HG02938 (cell line): Measurements from ENCODE around the gene PRODH2.
"Not testable (repeated sequence)": the region's sequence is repeated elsewhere in the genome, so short reads cannot be mapped to it uniquely, and the experiment has no call there.

Experiments
- ATAC-seq: cut with Tn5 transposase; IDR thresholded peaks from one replicate; pipeline ENCODE4 v1.9.1; 2021; ENCODE audit warnings: mild to moderate bottlenecking, moderate library complexity; ENCODE audit not compliant: unreplicated experiment

PRODH2 gene

DNA sequence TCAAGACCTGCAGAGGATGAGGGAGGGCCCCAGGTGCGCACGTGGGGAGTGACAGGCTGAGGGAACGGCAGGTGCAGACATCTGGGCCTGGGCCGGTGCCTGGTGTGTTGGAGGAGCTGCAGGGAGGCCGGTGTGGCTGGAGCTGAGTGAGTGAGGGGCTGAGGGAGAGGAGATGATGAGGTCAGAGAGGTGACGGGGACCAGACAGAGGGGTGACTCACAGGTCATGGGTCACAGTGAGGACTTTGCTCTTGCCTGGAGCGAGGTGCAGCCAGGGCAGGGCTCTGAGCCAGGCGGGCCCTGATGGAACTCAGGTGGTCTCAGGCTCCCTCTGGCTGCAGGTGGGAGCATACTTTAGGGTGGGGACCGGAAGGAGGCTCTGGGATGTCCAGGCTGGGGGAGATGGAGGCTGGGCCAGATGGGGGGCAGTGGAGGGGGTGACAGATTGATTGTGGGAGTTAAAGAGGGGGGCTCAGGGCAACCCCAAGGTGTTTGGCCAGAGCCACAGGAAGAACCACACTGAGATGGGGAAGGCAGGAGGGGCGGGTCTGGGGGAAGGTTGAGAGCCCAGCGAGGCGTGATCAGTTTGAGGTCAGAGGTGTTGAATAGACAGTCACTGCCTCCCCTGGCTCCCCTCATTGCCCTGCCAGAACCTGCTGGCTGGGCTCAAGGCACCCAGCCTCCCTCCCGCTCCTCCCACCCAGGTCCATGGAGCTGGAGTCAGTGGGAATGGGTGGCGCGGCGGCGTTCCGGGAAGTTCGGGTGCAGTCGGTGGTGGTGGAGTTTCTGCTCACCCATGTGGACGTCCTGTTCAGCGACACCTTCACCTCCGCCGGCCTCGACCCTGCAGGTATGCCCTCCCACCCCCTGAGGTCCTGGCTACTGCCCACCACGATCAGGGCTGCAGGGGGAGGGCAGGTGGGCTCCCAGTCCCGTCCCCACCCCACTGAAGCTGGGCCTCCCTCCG is 28.9 kb downstream of the PRODH2 start:
- ATAC-seq, result no peak

DNA sequence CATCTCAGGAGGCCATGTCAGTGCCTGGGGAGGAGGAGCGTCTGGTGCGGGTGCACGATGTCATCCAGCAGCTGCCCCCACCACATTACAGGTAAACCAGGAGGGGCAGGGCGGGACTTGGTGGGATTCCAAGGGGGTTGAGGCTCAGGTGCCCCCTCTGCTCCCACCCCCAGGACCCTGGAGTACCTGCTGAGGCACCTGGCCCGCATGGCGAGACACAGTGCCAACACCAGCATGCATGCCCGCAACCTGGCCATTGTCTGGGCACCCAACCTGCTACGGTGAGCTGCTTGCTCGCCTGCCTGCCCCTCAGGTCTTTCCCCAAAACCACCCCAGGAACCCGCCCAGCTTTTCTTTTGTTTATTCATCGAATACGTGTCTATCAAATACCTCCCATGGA is 30.1 kb downstream of the PRODH2 start:
- no peak for ATAC-seq

DNA sequence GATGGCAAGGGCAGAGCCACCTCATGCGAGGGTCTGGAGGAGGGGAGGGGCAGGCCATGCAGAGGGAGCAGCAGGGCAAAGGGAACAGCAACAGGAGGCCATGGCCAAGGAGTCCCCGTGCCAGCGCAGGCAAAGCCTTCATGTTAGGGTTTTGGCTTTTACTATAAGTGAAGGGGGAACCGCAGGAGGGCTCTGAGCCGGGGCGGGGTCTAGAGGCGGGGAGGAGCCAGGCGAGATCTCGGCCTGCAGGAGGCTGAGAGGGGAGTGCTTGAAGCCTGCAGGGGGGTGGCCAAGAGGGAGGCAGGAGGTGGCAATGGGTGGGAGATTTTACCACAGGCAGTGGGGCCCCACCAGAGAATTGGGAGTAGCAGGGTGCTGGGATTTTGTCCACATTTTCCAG is 31.0 kb downstream of the PRODH2 start:
- ATAC-seq, result no peak

DNA sequence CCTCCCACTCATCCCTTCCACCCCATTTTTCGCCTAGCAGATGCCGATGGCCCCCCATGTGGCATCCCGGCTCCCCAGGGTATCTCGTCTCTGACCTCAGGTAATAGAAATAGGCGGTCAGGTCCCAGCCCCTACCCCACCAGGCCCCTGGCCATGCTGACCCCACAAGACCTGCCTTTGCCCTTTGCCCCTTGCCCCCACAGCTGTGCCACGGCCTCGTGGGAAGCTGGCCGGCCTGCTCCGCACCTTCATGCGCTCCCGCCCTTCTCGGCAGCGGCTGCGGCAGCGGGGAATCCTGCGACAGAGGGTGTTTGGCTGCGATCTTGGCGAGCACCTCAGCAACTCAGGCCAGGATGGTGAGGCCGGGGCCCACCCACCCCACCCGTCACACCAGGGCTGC is 31.9 kb downstream of the PRODH2 start:
- ATAC-seq, result no peak

DNA sequence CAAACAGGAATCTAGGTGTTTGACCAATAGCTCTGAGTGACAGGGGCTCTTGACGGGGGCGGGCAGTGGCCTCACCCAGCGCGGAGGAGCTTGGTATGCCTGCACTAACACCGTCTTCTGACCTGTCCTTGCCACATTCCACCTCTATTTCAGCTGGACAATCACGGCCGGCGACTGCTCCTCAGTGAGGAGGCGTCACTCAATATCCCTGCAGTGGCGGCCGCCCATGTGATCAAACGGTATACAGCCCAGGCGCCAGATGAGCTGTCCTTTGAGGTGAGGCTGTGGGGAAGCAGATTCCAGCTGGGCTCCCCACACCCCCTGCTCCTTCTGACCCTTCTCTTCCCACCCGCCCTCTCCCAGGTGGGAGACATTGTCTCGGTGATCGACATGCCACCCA is 32.6 kb downstream of the PRODH2 start:
- no peak for ATAC-seq

DNA sequence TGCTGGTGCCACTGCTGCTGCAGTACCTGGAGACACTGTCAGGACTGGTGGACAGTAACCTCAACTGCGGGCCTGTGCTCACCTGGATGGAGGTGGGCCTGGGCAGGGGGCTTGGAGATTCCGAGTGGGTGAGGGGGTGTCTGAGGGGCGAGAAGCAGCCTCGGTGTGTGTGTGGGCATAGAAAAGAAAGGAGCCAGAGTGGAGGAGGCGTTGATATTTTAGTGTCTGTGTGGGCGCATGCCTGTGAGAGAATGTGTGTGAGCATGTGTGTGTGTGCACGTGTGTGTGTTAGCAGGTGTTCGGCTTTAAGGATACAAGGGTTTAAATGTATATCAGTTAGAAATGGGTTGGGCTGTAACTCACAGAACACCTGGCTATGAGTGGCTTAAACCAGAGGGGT is 33.6 kb downstream of the PRODH2 start:
- no peak for ATAC-seq

DNA sequence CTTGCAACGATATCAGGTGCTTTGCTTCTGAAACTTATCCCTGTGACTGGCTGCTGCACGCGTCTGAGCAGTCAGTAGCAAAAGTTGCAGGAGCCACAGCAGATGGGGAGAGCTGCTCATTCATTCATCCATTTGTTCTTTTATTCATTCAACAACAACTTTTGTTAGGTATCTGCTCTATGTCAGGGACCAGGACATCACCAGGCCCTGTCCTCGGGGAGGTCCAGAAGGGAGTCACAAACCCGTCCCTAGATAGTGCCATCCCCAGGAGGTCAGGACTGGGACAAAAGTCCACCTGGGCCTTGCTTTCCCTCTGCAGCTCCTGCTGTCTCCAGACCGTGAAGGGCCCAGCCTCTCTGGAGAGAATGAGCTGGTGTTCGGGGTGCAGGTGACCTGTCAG is 34.7 kb downstream of the PRODH2 start:
- ATAC-seq, result no peak

DNA sequence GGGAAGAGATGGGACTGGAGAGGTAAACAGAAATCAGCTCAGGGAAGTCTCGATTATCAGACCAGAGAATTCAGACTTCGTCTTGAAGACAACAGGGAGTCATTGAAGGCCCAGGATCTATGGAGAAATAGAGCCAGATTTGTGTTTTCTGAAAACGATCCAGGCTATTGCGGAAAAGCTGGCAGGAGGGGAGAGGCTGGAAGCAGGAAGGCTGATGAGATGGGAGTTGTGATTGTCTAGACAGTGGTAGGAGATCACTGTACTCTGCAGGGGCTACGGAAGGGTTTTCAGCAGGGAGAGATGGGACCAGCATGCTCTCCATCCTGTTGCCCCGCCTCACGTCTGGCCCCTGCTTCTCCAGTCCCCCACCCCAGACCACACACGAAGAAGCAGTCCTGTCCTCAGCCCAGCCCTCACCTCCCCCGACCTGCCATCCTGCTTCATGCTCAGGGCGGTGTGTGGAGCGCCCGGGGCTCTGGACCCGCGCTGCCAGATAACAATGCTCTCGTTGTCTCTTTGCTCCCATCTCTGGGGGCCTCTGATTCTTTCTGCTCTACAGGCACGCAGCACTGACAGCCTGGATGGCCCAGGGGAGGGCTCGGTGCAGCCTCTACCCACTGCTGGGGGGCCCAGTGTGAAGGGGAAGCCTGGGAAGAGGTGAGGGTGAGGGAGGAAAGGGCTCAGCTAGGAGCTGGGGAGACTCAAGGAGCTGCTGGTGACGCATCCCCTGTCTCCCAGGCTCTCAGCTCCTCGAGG is 35.4 kb downstream of the PRODH2 start:
- ATAC-seq, result no peak

DNA sequence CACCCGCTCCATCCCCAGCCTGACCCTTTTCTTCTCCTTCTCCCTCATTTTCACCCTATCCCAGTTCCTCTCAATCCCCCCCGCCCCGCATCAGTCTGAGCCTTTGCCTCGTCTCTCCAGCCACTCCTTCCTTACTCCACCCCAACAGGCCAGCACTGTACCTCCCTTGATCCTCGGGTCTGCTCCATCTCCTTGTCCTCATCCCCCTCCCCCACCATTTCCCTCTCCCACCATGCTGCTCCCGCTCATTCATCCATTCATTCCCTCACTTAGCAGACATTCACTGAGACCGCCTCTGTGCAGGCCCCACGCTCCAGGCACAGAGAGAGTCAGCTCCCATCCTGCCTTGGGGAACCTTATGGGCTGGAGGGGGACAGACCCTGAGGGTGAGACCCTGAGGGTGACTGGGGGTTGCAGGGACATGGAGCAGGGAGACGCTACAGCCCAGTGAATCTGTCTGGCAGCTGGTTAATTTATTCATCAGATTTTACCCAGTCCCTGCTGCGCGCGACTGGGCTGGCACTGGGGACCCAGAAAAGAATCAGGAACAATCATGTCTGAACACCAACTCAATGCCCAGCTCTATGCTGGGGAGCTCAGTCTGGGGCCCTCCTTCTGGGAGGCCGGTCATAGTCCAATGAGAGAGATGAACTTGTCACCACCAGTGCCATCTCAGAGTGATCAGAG is 36.4 kb downstream of the PRODH2 start:
- no peak for ATAC-seq

DNA sequence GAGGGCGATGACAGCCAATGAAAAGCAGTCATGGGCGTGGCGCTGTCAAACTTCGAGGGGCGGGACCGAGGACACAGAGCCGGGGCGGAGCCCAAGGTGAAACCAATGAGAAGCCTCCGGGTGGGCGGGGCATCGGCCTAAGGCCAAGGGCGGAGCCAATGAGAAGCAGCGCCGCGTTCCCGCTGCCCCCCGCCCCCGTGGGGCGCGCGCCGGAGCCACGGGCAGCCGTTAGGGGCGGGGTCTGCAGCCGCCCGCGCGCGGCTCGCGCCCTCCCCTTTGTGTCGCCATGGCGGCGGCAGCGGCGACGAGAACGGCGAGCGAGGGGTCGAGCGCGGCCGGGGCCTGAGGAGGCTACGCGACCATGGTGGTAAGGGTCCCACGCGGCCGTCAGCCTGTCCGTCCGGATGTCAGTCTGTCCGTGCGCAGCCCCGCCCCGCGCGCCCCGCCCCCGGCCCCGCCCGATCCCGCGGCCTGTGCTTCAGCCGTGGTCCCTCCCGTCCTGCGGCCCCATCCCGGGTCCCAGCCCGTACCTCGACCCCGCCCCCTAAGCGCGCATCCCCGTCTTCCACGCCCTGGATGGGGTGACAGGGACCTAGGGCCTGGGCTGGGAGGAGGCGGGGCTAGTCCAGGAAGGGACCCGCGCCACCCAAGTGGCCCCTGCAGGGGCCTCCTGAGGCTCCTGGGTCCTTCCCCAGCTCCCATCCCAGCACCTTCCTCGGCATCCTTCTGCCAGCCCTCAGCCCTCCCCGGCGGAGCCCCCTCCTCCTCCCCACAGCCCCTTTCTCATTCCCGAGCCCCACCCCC is 37.1 kb downstream of the PRODH2 start, which contains the start of gene ARHGAP33:
ARHGAP33 (plus strand) TSS at position 267 of the 804 bp plus-strand sequence; CDS start at position 362, 95 bp downstream.
- peak; percentile 90 for ATAC-seq

DNA sequence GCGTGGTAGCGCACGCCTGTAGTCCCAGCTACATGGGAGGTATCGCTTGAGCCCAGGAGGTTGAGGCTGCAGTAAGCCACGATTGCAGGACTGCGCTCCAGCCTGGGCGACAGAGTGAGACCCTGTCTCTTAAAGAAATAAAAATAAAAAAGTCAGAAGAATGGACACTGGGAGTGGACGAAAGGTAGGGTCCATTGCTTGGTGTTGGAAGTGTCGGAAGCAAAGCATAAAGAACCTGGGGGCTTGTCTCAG is 37.7 kb downstream of the PRODH2 start:
- no peak for ATAC-seq

DNA sequence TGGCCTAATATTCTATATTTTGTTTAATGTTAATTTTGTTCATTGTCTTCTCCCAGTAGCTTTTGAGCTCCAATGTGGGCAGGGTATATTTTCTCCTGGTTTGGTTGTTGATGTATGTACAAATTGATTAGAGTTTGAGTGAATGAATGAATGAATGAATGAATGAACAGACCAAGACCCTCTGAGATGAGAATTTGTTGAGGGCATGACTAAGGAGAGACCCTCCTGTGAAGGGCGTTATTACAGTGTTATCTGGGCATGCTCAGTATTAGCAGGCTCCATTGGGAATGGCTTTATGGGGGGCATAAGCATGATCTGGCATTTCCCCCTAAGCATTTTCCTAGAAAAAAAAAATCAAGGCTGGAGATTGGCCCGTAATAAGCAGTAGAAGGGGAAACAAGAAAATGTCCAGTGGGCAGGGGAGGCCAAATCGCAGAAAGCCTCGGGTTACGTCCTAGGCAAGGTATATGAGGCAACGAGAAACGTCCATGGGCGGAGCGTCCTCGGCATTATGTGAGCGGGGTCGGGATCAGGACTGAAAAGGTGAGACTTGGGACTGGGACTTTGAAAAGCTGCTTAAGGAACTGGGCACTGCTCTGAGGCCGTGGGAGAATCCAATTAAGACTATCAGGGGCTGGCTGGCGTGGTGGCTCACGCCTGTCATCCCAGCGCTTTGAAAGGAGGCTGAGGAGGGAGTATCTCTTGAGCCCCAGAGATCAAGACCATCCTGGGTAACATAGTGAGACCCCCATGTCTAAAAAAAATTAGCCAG is 38.2 kb downstream of the PRODH2 start:
- no peak for ATAC-seq

DNA sequence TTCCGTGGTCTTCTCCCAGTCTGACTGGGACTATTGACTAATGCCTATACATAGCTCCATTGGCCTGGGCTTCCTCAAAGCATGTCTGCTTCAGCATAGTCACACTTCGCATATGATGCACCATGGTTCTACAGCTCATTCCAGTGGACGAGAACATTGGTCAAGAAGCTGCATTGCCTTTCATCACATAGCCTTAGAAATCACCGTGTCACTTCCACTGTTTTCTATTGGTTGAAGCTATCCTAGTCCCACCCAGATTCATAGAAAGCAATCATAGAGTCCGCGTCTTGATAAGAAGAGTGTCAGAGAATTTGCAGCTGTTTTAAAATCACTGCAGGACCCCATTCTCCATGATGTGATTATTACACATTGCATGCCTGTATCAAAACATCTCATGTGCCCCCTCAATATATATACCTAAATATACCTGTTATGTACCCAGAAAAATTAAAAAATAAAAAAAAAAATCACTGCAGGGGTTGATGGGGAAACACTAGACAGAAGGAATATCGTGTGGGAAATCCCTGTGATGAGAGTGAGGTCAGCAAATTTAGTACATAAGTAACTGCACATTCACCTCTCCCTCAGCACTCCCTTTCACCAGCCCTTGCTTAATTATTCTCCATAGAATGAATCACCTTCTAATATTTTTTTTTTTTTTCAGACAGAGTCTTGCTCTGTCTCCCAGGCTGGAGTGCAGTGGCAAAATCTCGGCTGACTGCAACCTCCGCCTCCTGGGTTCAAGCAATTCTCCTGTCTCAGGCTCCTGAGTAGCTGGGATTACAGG is 39.4 kb downstream of the PRODH2 start:
- no peak for ATAC-seq

DNA sequence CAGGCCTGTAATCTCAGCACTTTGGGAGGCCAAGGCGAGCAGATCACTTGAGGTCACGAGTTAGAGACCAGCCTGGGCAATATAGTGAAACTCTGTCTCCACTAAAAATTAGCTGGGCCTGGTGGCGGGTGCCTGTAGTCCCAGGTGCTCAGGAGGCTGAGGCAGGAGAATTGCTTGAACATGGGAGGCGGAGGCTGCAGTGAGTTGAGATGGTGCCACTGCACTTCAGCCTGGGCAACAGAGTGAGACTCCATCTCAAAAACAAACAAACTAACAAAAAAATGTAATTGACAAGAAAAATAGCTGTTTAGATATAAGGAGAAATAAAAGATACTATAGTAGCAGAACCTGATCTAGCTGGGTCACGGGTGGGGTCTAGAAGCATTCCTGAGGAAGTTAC is 40.3 kb downstream of the PRODH2 start:
- not testable (repeated sequence) for ATAC-seq

DNA sequence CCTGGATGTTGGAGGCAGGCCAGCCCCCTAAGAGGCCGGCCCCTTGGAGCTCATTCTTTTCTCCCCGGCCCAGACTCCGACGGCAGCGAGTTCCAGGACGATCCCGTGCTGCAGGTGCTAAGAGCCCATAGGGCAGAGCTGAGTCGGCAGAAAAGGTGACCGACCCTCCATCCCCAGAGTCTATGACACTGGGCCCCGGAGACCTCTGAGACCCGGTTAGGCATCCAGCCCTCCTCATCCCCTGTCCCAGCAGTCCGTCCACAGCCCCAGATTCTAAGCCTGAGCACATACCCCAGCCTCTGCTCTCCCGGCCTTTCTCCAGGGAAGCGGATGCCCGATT is 44.6 kb downstream of the PRODH2 start:
- ATAC-seq, result no peak

DNA sequence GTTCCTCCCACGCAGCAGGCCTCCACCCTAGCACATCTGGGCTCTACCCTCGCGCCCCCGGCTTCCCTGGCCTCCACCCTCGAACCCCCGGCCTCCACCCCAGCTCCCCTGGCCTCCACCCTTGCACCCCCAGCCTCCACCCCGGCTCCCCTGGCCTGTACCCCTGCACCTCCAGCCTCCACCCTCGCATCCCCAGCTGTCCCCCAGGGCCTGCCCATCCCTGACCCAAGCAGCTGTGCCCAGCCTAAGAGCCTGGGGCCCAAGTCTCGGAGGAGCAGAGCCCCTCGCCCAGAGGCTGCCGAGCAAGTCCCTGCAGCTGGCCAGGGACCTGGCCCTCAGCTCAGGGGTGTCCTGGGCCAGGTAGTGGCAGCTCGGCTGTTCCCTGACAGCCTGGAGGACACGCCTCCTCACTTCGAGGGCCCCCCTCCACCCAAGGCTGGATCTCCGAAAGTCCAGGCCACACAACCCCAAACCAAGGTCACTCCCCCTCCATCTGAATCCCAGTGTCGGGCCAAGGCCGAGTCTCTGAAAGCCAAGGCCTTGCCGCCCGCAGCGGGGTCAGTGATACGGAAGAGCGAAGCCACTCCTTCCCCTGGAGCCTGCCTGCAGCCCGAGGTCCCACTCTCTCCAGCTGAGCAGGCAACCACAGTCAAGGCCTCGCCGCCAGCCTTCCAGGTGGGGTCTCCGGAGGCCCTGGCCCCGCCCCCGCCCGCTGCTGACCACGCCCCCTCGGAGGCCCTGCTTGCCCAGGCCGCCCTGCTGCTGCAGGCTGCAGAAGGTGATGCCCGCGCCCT is 45.2 kb downstream of the PRODH2 start:
- ATAC-seq, result no peak

DNA sequence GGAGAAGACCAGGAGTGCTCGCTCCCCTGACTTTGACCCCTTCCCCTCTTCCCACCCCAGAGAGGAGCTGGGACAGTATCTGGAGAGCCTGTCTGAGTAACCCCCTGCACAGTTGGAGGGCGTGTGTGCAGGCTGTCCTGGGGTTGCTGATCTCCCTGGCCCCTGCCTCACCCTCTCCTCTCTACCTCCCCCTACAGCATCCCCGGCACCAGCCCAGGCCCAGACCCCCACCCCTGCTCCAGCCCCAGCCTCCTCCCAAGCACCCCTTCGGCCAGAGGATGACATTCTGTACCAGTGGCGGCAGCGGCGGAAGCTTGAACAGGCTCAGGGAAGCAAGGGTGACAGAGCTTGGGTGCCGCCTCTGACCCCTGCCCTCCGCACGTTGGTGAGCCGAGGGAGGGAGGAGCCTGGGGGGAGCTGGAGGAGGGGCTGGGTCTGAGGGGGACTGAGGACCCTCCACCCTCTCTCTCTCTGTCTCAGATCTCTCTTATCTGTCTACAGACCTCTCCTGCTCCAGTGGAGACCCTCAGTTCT is 46.0 kb downstream of the PRODH2 start:
- ATAC-seq, result no peak
